Breast epithelium (tissue), 4 donors: Measurements from ENCODE around the gene YJEFN3. TPM values are rescaled to one million over a fixed set of nuclear protein-coding genes. Genes with fewer than 3 reads are reported as not detected.

ENCODE experiments used
- DNase-seq, 2 donors: peaks; one replicate each; pipeline ENCODE4 v3.0.0-alpha.2; 2019; ENCODE audit warnings: low spot score in 2 of 2
- H3K27ac ChIP-seq, 2 donors: fragments of 200-600 bp; sonication (generic) in 1 of 2; one replicate each; pipeline ENCODE4 v1.5.1; 2016 to 2019; ENCODE audit warnings: mild to moderate bottlenecking in 1 of 2
- H3K27me3 ChIP-seq, 2 donors: fragments of 200-600 bp; sonication (generic) in 1 of 2; one replicate each; pipeline versions ENCODE4 v1.5.1 to v1.6.0; 2017 to 2019; ENCODE audit warnings: control low read depth in 1 of 2, mild to moderate bottlenecking in 1 of 2
- H3K36me3 ChIP-seq: fragments of 200-600 bp; one replicate; pipeline ENCODE4 v1.5.1; 2019
- H3K4me1 ChIP-seq, 2 donors: fragments of 200-600 bp; sonication (generic); one replicate each; pipeline ENCODE4 v1.5.1; 2016 to 2019; ENCODE audit warnings: control low read depth in 1 of 2
- H3K4me3 ChIP-seq, 3 donors: fragments of 200-600 bp; sonication (generic); 1 replicate in 2 of 3; 2 replicates in 1 of 3; pipeline ENCODE4 v1.5.1; 2016 to 2019; ENCODE audit warnings: mild to moderate bottlenecking in 3 of 3, moderate library complexity in 2 of 3
- H3K9me3 ChIP-seq, 2 donors: fragments of 200-600 bp; sonication (generic) in 1 of 2; one replicate each; pipeline ENCODE4 v1.5.1; 2016 to 2019; ENCODE audit warnings: control low read depth in 1 of 2
- POLR2A ChIP-seq: fragments of 450-650 bp; IDR thresholded peaks from one replicate; pipeline ENCODE4 v1.6.1; 2016; ENCODE audit warnings: antibody characterized with exemption, mild to moderate bottlenecking, moderate library complexity
- POLR2AphosphoS5 ChIP-seq, 3 donors: sonication (generic); formaldehyde crosslinking; IDR thresholded peaks; one replicate each; pipeline ENCODE4 v1.6.1; 2017; ENCODE audit warnings: antibody characterized with exemption in 3 of 3
- intact Hi-C: fragments of 100-400 bp; cut with DNase I; formaldehyde crosslinking; loops from one replicate; pipeline ENCODE4 v1.15.1; 2023; ENCODE audit warnings: low total_unique reads
- total RNA-seq, 3 donors: library from RNA; depleted of rRNA; stranded (reverse); fragments of >200 nt; gene quantifications; one replicate each; pipeline ENCODE4 v1.1.0, GENCODE V29; 2016
- TF ChIP-seq, protein P1 (sequence below), 3 donors: fragments of 450-650 bp; IDR thresholded peaks; one replicate each; pipeline ENCODE4 v1.5.1; 2016 to 2017; ENCODE audit warnings: antibody characterized with exemption in 3 of 3, mild to moderate bottlenecking in 3 of 3, moderate library complexity in 3 of 3

The YJEFN3 gene, protein sequence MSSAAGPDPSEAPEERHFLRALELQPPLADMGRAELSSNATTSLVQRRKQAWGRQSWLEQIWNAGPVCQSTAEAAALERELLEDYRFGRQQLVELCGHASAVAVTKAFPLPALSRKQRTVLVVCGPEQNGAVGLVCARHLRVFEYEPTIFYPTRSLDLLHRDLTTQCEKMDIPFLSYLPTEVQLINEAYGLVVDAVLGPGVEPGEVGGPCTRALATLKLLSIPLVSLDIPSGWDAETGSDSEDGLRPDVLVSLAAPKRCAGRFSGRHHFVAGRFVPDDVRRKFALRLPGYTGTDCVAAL
- 1 to 10 TPM in 2 of 3 donors, under 1 TPM in 1; 0.88 to 2.0 (median 1.3) TPM for total RNA-seq

- Histone ChIP-seq H3K27me3 (no peaks in the 10 kb centered on the region), H3K4me3 (peak within 1 kb of the TSS in 1 of 3 donors; percentile 5), H3K36me3 (peaks cover 4% of the 10 kb centered on the region), H3K27ac (no peak within 1 kb of the TSS), H3K4me1 (no peaks in the 10 kb centered on the region), H3K9me3 (no peaks in the 10 kb centered on the region)
- TF ChIP-seq POLR2AphosphoS5 (IDR thresholded peaks at IDR 0.05) (no peak), POLR2A (no peak)
- TF ChIP-seq, protein P1, sequence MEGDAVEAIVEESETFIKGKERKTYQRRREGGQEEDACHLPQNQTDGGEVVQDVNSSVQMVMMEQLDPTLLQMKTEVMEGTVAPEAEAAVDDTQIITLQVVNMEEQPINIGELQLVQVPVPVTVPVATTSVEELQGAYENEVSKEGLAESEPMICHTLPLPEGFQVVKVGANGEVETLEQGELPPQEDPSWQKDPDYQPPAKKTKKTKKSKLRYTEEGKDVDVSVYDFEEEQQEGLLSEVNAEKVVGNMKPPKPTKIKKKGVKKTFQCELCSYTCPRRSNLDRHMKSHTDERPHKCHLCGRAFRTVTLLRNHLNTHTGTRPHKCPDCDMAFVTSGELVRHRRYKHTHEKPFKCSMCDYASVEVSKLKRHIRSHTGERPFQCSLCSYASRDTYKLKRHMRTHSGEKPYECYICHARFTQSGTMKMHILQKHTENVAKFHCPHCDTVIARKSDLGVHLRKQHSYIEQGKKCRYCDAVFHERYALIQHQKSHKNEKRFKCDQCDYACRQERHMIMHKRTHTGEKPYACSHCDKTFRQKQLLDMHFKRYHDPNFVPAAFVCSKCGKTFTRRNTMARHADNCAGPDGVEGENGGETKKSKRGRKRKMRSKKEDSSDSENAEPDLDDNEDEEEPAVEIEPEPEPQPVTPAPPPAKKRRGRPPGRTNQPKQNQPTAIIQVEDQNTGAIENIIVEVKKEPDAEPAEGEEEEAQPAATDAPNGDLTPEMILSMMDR (IDR thresholded peaks at IDR 0.05): no peak
- no peak for DNase-seq
- intact Hi-C loops: no loop called here
Observed at GRCh38 chr19:19528721-19529490, at the start of gene YJEFN3. Gene YJEFN3, plus strand, starts transcription at chr19:19528911. Its CDS starts 22 bp downstream, at chr19:19528933.

DNA sequence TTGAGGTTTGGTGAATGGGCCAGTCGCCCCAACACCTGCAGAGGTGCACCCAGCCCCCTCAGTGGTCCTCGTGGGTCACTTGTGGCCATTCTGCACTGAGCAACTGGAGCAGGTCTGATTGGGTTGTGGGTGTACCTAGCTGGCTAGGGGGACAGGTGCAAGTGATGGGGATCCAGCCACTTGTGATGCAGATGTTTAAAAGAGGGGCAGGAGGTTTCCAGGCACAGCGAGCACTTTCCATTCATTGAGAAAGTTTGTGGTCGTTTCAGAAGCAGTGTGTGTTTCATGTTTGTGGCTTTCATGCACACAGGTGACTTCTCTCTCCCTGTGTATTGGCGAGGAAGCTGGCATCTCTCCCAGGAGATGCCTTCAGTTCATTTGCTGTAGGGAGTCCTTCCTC lies 48.0 kb upstream of the YJEFN3 start:
- DNase-seq: no peak
- intact Hi-C loops: no loop called here
- TF ChIP-seq, protein P1 (IDR thresholded peaks at IDR 0.05): no peak
- no peak for TF ChIP-seq POLR2A
- no peak for TF ChIP-seq POLR2AphosphoS5 (IDR thresholded peaks at IDR 0.05)
- Histone ChIP-seq H3K27me3 (no peaks in the 10 kb centered on the region), H3K27ac (no peak overlapping the region), H3K4me1 (no peaks in the 10 kb centered on the region), H3K9me3 (no peaks in the 10 kb centered on the region), H3K36me3 (no peaks in the 10 kb centered on the region), H3K4me3 (no peak overlapping the region)

DNA sequence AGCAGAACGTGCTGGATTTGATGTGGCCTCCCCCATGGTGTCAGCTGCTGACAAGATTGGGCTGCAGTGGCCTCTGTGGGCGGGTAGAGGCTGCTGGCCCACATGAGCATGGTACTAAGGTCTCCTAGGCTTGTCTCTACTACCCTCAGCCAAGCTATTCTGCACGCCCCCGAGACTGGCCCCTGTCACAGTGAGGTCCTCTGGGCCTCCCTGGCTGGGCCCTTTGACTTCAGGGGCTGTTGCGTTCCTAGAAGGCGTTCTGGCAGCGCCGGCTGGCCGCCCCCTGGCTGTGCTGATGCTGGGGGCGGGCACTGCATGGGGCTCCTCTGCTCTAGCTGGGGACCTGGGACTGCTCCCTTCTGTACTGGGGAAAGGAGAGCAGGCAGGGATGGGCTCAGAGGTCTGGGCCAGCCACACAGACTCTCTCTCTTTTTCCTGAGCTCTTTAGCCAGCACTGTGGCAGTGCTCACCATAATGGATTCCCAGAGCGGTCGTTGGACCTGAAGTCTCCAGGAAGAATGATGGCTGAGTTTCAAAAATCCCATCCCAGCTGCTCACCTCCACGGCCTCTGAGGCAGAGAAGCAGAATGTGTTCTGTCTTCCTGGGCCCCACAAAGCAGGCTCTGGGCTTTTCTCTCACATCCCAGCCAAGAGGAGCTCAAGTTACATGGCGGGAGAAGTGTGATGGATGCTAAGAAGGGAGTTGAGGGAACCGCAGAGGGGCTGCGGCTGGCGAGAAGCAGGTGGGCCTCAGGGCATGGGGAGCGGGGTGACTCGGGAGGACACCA lies 45.7 kb upstream of the YJEFN3 start:
- H3K4me1 ChIP-seq: peaks cover 0 to 1% of the 10 kb centered on the region in 2 donors
- no peak overlapping the region for H3K4me3 ChIP-seq
- H3K36me3 ChIP-seq: no peaks in the 10 kb centered on the region
- intact Hi-C loops: no loop called here
- no peaks in the 10 kb centered on the region for H3K27me3 ChIP-seq
- no peak for DNase-seq
- no peak overlapping the region for H3K27ac ChIP-seq
- H3K9me3 ChIP-seq: no peaks in the 10 kb centered on the region
- TF ChIP-seq POLR2A (no peak), POLR2AphosphoS5 (IDR thresholded peaks at IDR 0.05) (no peak)
- TF ChIP-seq, protein P1 (IDR thresholded peaks at IDR 0.05): no peak

GRCh38 chr19:19485161-19485997 lies 43.3 kb upstream of the YJEFN3 start:
- peak overlapping the region in 1 of 2 donors; percentile 60 for H3K27ac ChIP-seq
- TF ChIP-seq, protein P1 (IDR thresholded peaks at IDR 0.05): no peak
- TF ChIP-seq POLR2A (no peak), POLR2AphosphoS5 (IDR thresholded peaks at IDR 0.05) (no peak)
- peaks cover 9 to 12% of the 10 kb centered on the region in 2 donors for H3K4me1 ChIP-seq
- H3K27me3 ChIP-seq: no peaks in the 10 kb centered on the region
- no peak overlapping the region for H3K4me3 ChIP-seq
- no peaks in the 10 kb centered on the region for H3K9me3 ChIP-seq
- H3K36me3 ChIP-seq: no peaks in the 10 kb centered on the region
- no peak for DNase-seq
- intact Hi-C loops: no loop called here
